Trophoblast cell (in vitro differentiated cells and primary cell): Measurements from ENCODE around the gene STRAP.
"Not testable (repeated sequence)": the region's sequence is repeated elsewhere in the genome, so short reads cannot be mapped to it uniquely, and the experiment has no call there.

Source experiments
- DNase-seq, 2 donors: peaks; one replicate each; pipeline ENCODE4 v3.0.0-alpha.2; 2016
- H2AFZ ChIP-seq: 2 replicates; pipeline ENCODE4 v1.6.1; 2013; ENCODE audit warnings: low read length, moderate library complexity, mild to moderate bottlenecking; ENCODE audit not compliant: insufficient read depth, poor library complexity
- H2AK5ac ChIP-seq: 2 replicates; pipeline ENCODE4 v1.6.1; 2013; ENCODE audit warnings: mild to moderate bottlenecking, low read length
- H2BK120ac ChIP-seq: 2 replicates; pipeline ENCODE4 v1.6.1; 2013; ENCODE audit warnings: low read length, mild to moderate bottlenecking, moderate library complexity; ENCODE audit not compliant: insufficient read depth, poor library complexity
- H2BK12ac ChIP-seq: 2 replicates; pipeline ENCODE4 v1.6.1; 2013; ENCODE audit warnings: mild to moderate bottlenecking, low read length, moderate library complexity
- H2BK5ac ChIP-seq: 2 replicates; pipeline ENCODE4 v1.6.1; 2013; ENCODE audit warnings: low read length, low read depth, moderate library complexity, mild to moderate bottlenecking; ENCODE audit not compliant: poor library complexity
- H3K14ac ChIP-seq: 2 replicates; pipeline ENCODE4 v1.6.1; 2013; ENCODE audit warnings: mild to moderate bottlenecking, low read length
- H3K18ac ChIP-seq: 2 replicates; pipeline ENCODE4 v1.6.1; 2013; ENCODE audit warnings: mild to moderate bottlenecking, low read length
- H3K23ac ChIP-seq: 2 replicates; pipeline ENCODE4 v1.6.1; 2013; ENCODE audit warnings: low read length
- H3K27ac ChIP-seq: 2 replicates; pipeline ENCODE4 v1.5.1; 2013; ENCODE audit warnings: low read depth, mild to moderate bottlenecking, inconsistent platforms, low read length, moderate library complexity
- H3K27me3 ChIP-seq: 2 replicates; pipeline ENCODE4 v1.6.1; 2013; ENCODE audit warnings: inconsistent platforms, mild to moderate bottlenecking, low read length, moderate library complexity; ENCODE audit not compliant: insufficient read depth
- H3K36me3 ChIP-seq, 2 experiments: 1 replicate in 1 of 2; 2 replicates in 1 of 2; pipeline ENCODE4 v1.6.1; 2013; ENCODE audit warnings: low read length in 2 of 2, mild to moderate bottlenecking in 2 of 2, moderate library complexity in 1 of 2; ENCODE audit not compliant: insufficient read depth in 2 of 2, control insufficient read depth in 1 of 2
- H3K4ac ChIP-seq: 2 replicates; pipeline ENCODE4 v1.6.1; 2013; ENCODE audit warnings: low read depth, mild to moderate bottlenecking, low read length, moderate library complexity
- H3K4me1 ChIP-seq, 2 experiments: 1 replicate in 1 of 2; 2 replicates in 1 of 2; pipeline ENCODE4 v1.6.1; 2013; ENCODE audit warnings: low read length in 2 of 2, mild to moderate bottlenecking in 2 of 2, moderate library complexity in 1 of 2; ENCODE audit not compliant: insufficient read depth in 2 of 2, control insufficient read depth in 1 of 2
- H3K4me2 ChIP-seq: 2 replicates; pipeline ENCODE4 v1.6.1; 2013; ENCODE audit warnings: inconsistent platforms, mild to moderate bottlenecking, low read length, moderate library complexity
- H3K4me3 ChIP-seq: 2 replicates; pipeline ENCODE4 v1.5.1; 2013; ENCODE audit warnings: mild to moderate bottlenecking, low read depth, low read length, inconsistent platforms
- H3K79me1 ChIP-seq: one replicate; pipeline ENCODE4 v1.6.1; 2013; ENCODE audit warnings: low read length
- H3K79me2 ChIP-seq: 2 replicates; pipeline ENCODE4 v1.6.1; 2013; ENCODE audit warnings: low read length, mild to moderate bottlenecking; ENCODE audit not compliant: control insufficient read depth, insufficient read depth, poor library complexity
- H3K9ac ChIP-seq: 2 replicates; pipeline ENCODE4 v1.6.1; 2013; ENCODE audit warnings: mild to moderate bottlenecking, low read length
- H3K9me3 ChIP-seq: 2 replicates; pipeline ENCODE4 v1.6.1; 2013; ENCODE audit warnings: low read depth, mild to moderate bottlenecking, control low read depth, inconsistent platforms, low read length; ENCODE audit not compliant: insufficient read depth
- H4K12ac ChIP-seq: 2 replicates; pipeline ENCODE4 v1.6.1; 2013; ENCODE audit warnings: low read depth, mild to moderate bottlenecking, low read length, moderate library complexity
- H4K8ac ChIP-seq: 2 replicates; pipeline ENCODE4 v1.6.1; 2013; ENCODE audit warnings: low read depth, mild to moderate bottlenecking, low read length, moderate library complexity
- H4K91ac ChIP-seq: one replicate; pipeline ENCODE4 v1.6.1; 2013; ENCODE audit warnings: low read depth, mild to moderate bottlenecking, low read length, moderate library complexity
- WGBS: extraction: QIAGEN DNeasy Blood & Tissue Kit; methylation state at CpG from one replicate; pipeline ENCODE4 v1.1.7; 2013; ENCODE audit warnings: missing lambda C conversion rate; ENCODE audit not compliant: insufficient read length, insufficient coverage; ENCODE audit errors: extremely low coverage; 5-methylcytosine and 5-hydroxymethylcytosine counted together

STRAP gene

GRCh38 chr12:15910468-15910863, 28.3 kb downstream of the STRAP start:
- no peak overlapping the region for H4K91ac ChIP-seq
- DNase-seq, result no peak
- H2BK120ac ChIP-seq, result peak overlapping the region; percentile 24
- peak overlapping the region; percentile 85 for H4K8ac ChIP-seq
- peaks cover 3% of the 10 kb centered on the region for H3K79me1 ChIP-seq
- H2AFZ ChIP-seq, result peak overlapping the region; percentile 45
- H4K12ac ChIP-seq, result no peak overlapping the region
- H3K36me3 ChIP-seq, result peaks cover 4 to 5% of the 10 kb centered on the region in 2 experiments
- peaks cover 3% of the 10 kb centered on the region for H3K79me2 ChIP-seq
- peaks cover 0 to 2% of the 10 kb centered on the region in 2 experiments for H3K4me1 ChIP-seq
- WGBS, result no CpG with 5 or more reads among the region's 5 CpGs
- no peak overlapping the region for H2BK5ac ChIP-seq
- no peak overlapping the region for H3K14ac ChIP-seq
- no peak overlapping the region for H3K23ac ChIP-seq
- H3K27ac ChIP-seq, result peak overlapping the region; percentile 67
- H3K9ac ChIP-seq, result no peak overlapping the region
- no peak overlapping the region for H3K4me3 ChIP-seq
- no peaks in the 10 kb centered on the region for H3K9me3 ChIP-seq
- H3K27me3 ChIP-seq, result no peaks in the 10 kb centered on the region
- no peak overlapping the region for H2AK5ac ChIP-seq
- no peak overlapping the region for H3K4ac ChIP-seq
- no peak overlapping the region for H3K18ac ChIP-seq
- H2BK12ac ChIP-seq, result peak overlapping the region; percentile 80
- peak overlapping the region; percentile 87 for H3K4me2 ChIP-seq

GRCh38 chr12:15910864-15911721, 28.9 kb downstream of the STRAP start, which contains the start of gene DERA:
TSS of gene DERA (plus strand) at chr12:15911332. CDS start at chr12:15911384, 52 bp downstream.
- no peak within 1 kb of the TSS for H3K23ac ChIP-seq
- peak within 1 kb of the TSS; percentile 80 for H2BK12ac ChIP-seq
- H3K18ac ChIP-seq, result peak within 1 kb of the TSS; percentile 92
- H3K4me2 ChIP-seq, result peak within 1 kb of the TSS; percentile 87
- H4K8ac ChIP-seq, result peak within 1 kb of the TSS; percentile 96
- H4K91ac ChIP-seq, result peak within 1 kb of the TSS; percentile 95
- no peaks in the 10 kb centered on the region for H3K27me3 ChIP-seq
- peak within 1 kb of the TSS; percentile 97 for H3K4me3 ChIP-seq
- peak within 1 kb of the TSS; percentile 76 for H4K12ac ChIP-seq
- H3K14ac ChIP-seq, result peak within 1 kb of the TSS; percentile 97
- peaks cover 3% of the 10 kb centered on the region for H3K79me2 ChIP-seq
- peak within 1 kb of the TSS; percentile 96 for H3K27ac ChIP-seq
- peaks cover 4 to 5% of the 10 kb centered on the region in 2 experiments for H3K36me3 ChIP-seq
- H3K9ac ChIP-seq, result peak within 1 kb of the TSS; percentile 99
- peak; percentile 74 to 82 for DNase-seq
- peak within 1 kb of the TSS; percentile 96 for H2BK5ac ChIP-seq
- peak within 1 kb of the TSS; percentile 76 for H2AK5ac ChIP-seq
- H3K79me1 ChIP-seq, result peaks cover 3% of the 10 kb centered on the region
- H2AFZ ChIP-seq, result peak within 1 kb of the TSS; percentile 73
- H3K9me3 ChIP-seq, result no peaks in the 10 kb centered on the region
- peaks cover 0 to 2% of the 10 kb centered on the region in 2 experiments for H3K4me1 ChIP-seq
- H2BK120ac ChIP-seq, result peak within 1 kb of the TSS; percentile 97
- no CpG with 5 or more reads among the region's 59 CpGs for WGBS
- peak within 1 kb of the TSS; percentile 68 for H3K4ac ChIP-seq

DNA sequence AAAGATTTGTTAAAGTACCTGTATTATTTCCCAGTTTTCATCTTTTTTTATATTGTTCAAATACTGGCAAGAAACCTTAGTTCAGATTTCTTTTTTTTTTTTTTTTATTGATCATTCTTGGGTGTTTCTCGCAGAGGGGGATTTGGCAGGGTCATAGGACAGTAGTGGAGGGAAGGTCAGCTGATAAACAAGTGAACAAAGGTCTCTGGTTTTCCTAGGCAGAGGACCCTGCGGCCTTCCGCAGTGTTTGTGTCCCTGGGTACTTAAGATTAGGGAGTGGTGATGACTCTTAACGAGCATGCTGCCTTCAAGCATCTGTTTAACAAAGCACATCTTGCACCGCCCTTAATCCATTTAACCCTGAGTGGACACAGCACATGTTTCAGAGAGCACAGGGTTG, 29.7 kb downstream of the STRAP start:
- WGBS, result no CpG with 5 or more reads among the region's 5 CpGs
- H3K18ac ChIP-seq, H2AFZ ChIP-seq: not testable (repeated sequence)

GRCh38 chr12:15914131-15914530, 31.9 kb downstream of the STRAP start:
- H2BK12ac ChIP-seq, DNase-seq, H2AFZ ChIP-seq, H3K9me3 ChIP-seq, H3K9ac ChIP-seq, H3K27ac ChIP-seq, H4K91ac ChIP-seq, H3K18ac ChIP-seq, H2BK120ac ChIP-seq, H3K36me3 ChIP-seq, H3K79me2 ChIP-seq, H4K12ac ChIP-seq, H3K79me1 ChIP-seq, H3K4ac ChIP-seq, H3K4me1 ChIP-seq, H3K23ac ChIP-seq, H3K4me3 ChIP-seq, H4K8ac ChIP-seq, H3K4me2 ChIP-seq, H3K27me3 ChIP-seq, H2AK5ac ChIP-seq, H3K14ac ChIP-seq: not testable (repeated sequence)
- peak overlapping the region; percentile 13 for H2BK5ac ChIP-seq
- no CpG with 5 or more reads among the region's 5 CpGs for WGBS

More for the DNA sequence above, 29.7 kb downstream of the STRAP start:
- H3K9ac ChIP-seq, H2BK12ac ChIP-seq, H2BK120ac ChIP-seq, DNase-seq, H3K36me3 ChIP-seq, H2AK5ac ChIP-seq, H3K23ac ChIP-seq, H4K91ac ChIP-seq, H3K4ac ChIP-seq, H3K4me3 ChIP-seq, H3K9me3 ChIP-seq, H3K27me3 ChIP-seq, H3K14ac ChIP-seq, H3K79me1 ChIP-seq, H3K79me2 ChIP-seq, H4K12ac ChIP-seq, H3K4me1 ChIP-seq, H3K27ac ChIP-seq, H4K8ac ChIP-seq, H2BK5ac ChIP-seq: not testable (repeated sequence)
- peak overlapping the region; percentile 87 for H3K4me2 ChIP-seq
